ENCODE results near the gene MOB1A.

- TF ChIP-seq ZFP36 (IDR thresholded peaks at IDR 0.05; ENCODE audit: borderline replicate concordance, low read depth, low read length, partially characterized antibody) (no peak), SIN3A (IDR thresholded peaks at IDR 0.05; ENCODE audit: borderline replicate concordance, low read depth, low read length) (no peak), CEBPB (IDR thresholded peaks at IDR 0.05; ENCODE audit: borderline replicate concordance, low read depth, low read length) (no peak), HDAC2 (CRISPR knock-in tag; IDR thresholded peaks at IDR 0.05) (no peak), ZBTB49 (CRISPR knock-in tag; IDR thresholded peaks at IDR 0.05; ENCODE audit: borderline replicate concordance) (no peak)
These were observed 46.8 kb downstream of the MOB1A start for GRCh38 chr2:74131901-74132300.
